DMS 273 (cell line): ENCODE data around the gene RPL39L.
"Not testable (repeated sequence)": the region's sequence is repeated elsewhere in the genome, so short reads cannot be mapped to it uniquely, and the experiment has no call there.

Source experiments
- DNase-seq: peaks from one replicate; lab custom pipeline; 2025; ENCODE audit not compliant: unreplicated experiment; lab: John Stamatoyannopoulos, UW

RPL39L gene

GRCh38 chr3:187139126-187139894 is at the start of gene RPL39L:
TSS of gene RPL39L (minus strand) at chr3:187139496. CDS start at chr3:187121300, 18,196 bp downstream.
- peak; percentile 90 for DNase-seq

GRCh38 chr3:187188931-187189330 is 49.6 kb upstream of the RPL39L start:
- DNase-seq = no peak

GRCh38 chr3:187186801-187187421 is 47.6 kb upstream of the RPL39L start:
- peak; percentile 31 for DNase-seq

GRCh38 chr3:187186375-187186774 is 47.1 kb upstream of the RPL39L start:
- no peak for DNase-seq

DNA sequence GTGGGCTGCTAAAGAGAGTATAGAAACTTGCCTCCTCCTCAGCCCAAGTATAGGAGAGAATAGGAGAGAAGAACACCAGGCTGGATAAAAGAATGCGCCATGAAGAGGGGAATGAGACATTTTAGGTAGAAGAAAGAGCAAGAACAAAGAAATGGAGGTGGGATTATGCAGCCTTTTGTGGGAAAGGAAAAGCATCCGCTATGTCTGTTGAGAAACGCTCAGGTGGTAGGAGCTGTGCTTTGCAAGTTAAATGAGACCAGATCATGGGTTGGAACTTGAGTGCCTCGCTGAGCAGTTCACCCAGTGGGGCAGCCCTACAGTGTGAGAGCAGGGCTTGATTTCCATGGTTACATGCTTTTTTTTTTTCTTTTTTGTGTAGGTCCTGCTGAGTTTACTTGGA is 46.5 kb upstream of the RPL39L start:
- no peak for DNase-seq

GRCh38 chr3:187183903-187184302 is 44.6 kb upstream of the RPL39L start:
- DNase-seq = no peak

GRCh38 chr3:187183210-187183862 is 44.0 kb upstream of the RPL39L start:
- DNase-seq = peak; percentile 87

DNA sequence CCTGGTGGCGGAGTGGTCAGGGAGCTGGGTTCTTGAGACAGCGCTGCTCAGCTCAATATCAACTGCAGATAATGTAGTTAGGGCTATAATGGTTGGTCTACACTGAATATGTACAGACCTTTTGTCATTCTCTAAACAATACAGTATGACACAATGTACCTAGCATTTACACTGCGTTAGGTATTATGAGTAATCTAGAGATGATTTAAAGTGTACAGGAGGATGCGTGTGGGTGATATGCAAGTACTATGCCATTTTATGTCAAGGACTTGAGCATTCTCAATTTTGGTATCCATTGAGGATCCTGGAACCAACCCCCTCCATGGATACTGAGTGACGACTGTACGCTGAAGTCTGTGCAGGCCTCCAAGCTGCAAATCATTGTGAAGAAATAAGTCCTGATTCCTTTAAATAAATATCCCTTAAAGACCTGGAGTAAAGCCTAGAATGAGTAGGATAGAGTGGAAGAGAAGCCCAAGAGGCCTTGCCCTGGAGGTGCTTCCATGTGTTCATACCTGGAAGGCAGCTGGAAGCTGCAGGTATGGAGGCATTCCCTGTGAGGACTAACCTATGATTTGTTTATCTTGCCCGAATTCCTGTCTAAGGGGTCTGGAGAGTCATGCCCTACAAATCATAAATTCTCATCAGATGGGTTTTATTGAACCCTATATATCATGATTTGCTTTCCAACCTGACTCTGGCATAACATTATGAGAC is 42.3 kb upstream of the RPL39L start:
- no peak for DNase-seq

DNA sequence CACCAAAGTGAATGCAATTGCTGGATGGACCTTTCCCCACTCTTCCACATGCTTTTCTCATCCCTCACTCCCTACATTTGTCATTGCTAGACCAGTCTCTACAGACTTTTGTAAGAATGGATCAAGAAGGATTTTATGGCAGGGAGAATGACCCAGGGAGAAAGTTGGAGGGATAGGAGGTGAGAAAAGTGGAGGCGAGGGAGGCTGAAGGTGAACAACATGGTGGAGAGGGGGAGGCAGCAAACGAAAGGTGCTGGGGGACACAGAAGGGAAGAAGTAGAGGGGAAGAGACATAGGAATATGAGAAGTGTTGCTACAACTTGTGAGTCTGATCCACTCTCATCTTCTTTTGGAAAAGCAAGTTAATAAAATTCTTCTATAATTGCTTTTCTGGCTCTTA is 33.6 kb upstream of the RPL39L start:
- no peak for DNase-seq

- not testable (repeated sequence) for DNase-seq
Observed at GRCh38 chr3:187170911-187171310, 31.6 kb upstream of the RPL39L start.

GRCh38 chr3:187169231-187169960 is 30.1 kb upstream of the RPL39L start:
- DNase-seq = no peak

DNA sequence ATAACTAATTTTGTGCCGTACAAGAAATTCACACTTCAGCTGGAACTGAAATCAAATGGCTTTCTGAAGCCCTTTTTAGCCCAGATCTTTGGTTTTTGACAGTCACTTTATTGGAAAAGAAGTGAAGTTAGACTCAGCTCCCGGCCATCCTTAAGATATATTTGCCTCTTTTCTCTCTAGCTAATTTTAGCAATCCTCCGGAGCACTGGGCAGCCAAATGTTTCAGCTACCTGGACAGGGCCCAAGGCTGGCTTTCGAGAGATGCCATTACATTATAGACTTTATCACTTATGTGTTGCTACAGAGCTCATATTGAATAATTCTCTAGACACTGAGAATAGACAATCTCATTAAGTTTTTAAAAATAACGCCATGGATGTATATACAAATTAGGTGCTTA is 28.5 kb upstream of the RPL39L start:
- DNase-seq = no peak

GRCh38 chr3:187166750-187167149 is 27.5 kb upstream of the RPL39L start:
- DNase-seq = no peak

- DNase-seq = peak; percentile 87
Observed at GRCh38 chr3:187165144-187165543, 25.8 kb upstream of the RPL39L start.

- DNase-seq = no peak
Observed at GRCh38 chr3:187162265-187162953, 23.1 kb upstream of the RPL39L start.

- no peak for DNase-seq
Observed at GRCh38 chr3:187161556-187161955, 22.3 kb upstream of the RPL39L start.

- DNase-seq = peak; percentile 51
Observed at GRCh38 chr3:187150599-187150998, 11.3 kb upstream of the RPL39L start.

- DNase-seq = no peak
Observed at GRCh38 chr3:187150186-187150585, 10.9 kb upstream of the RPL39L start.

DNA sequence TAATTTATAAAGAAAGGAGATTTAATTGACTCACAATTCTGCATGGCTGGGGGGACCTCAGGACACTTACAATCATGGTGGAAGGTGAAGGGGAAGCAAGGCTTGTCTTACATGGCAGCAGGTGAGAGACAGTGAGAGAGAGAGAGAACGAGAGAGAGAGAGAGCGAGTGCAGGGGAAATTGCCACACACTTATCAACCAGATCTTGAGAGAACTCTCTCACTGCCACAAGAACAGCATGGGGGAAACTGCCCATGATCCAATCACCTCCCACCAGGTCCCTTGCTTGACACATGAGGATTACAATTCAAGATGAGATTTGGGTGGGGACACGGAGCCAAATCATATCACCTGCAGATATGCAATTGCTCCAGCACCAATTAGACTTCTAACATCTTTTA is 7.1 kb upstream of the RPL39L start:
- DNase-seq = no peak
